HFFc6 (cell line): ENCODE results near the gene FGD6. TPM values are rescaled to one million over a fixed set of nuclear protein-coding genes. Genes with fewer than 3 reads are reported as not detected.

Experiments used
- DNase-seq: peaks from one replicate; pipeline ENCODE4 v3.0.0-alpha.2; 2018
- H3K27ac Mint-ChIP-seq: 2 replicates; pipeline ENCODE4 v1.8.0; 2020; ENCODE audit warnings: mild to moderate bottlenecking, mixed read lengths
- H3K27me3 Mint-ChIP-seq: 2 replicates; pipeline ENCODE4 v1.8.0; 2021; ENCODE audit warnings: mild to moderate bottlenecking, moderate library complexity, mixed read lengths; ENCODE audit not compliant: insufficient read depth
- H3K36me3 Mint-ChIP-seq: 2 replicates; pipeline ENCODE4 v1.8.0; 2021; ENCODE audit warnings: low read depth, mixed read lengths
- H3K4me1 Mint-ChIP-seq: 2 replicates; pipeline ENCODE4 v1.8.0; 2020; ENCODE audit warnings: low read depth, mixed read lengths
- H3K4me3 Mint-ChIP-seq: 2 replicates; pipeline ENCODE4 v1.8.0; 2020; ENCODE audit warnings: mild to moderate bottlenecking, moderate library complexity, mixed read lengths
- H3K9me3 Mint-ChIP-seq: 2 replicates; pipeline ENCODE4 v1.8.0; 2020; ENCODE audit warnings: mild to moderate bottlenecking, mixed read lengths
- CTCF ChIP-seq: fragments of 200-600 bp; sonication (generic); IDR thresholded peaks from 2 replicates; pipeline ENCODE4 v1.5.0; 2021; ENCODE audit warnings: antibody characterized with exemption, mild to moderate bottlenecking
- total RNA-seq, 6 experiments: library from RNA; stranded (reverse); fragmentation: NEBNext Ultra II Directional; extraction: Animal tissue kit (Norgen Biotek cat#: 25700); gene quantifications; 2 replicates in 1 of 6; 3 replicates in 5 of 6; pipeline ENCODE4 v1.2.3, GENCODE V29; 2021

FGD6 gene
- total RNA-seq, 6 experiments from 2014 or later, result 5.5 to 6.6 (median 6.0) TPM

- Mint-ChIP-seq H3K4me3 (no peak overlapping the region), H3K27ac (no peak overlapping the region), H3K9me3 (no peaks in the 10 kb centered on the region), H3K4me1 (peaks cover 6% of the 10 kb centered on the region), H3K27me3 (peaks cover 2% of the 10 kb centered on the region; the same call in 1 of the 2 replicates), H3K36me3 (peaks cover 5% of the 10 kb centered on the region; the same call in 1 of the 2 replicates)
- TF ChIP-seq CTCF, result no peak
- DNase-seq, result no peak
Observed at GRCh38 chr12:95124106-95124505, 93.2 kb downstream of the FGD6 start.

- no peak for TF ChIP-seq CTCF
- no peaks in the 10 kb centered on the region for H3K27me3 Mint-ChIP-seq
- peaks cover 49% of the 10 kb centered on the region for H3K4me1 Mint-ChIP-seq
- H3K27ac Mint-ChIP-seq, result peak overlapping the region; percentile 81
- H3K36me3 Mint-ChIP-seq, result peaks cover 5% of the 10 kb centered on the region
- DNase-seq, result no peak
- H3K9me3 Mint-ChIP-seq, result no peaks in the 10 kb centered on the region
- H3K4me3 Mint-ChIP-seq, result peak overlapping the region; percentile 57
Observed at GRCh38 chr12:95118788-95119179, 98.5 kb downstream of the FGD6 start.

GRCh38 chr12:95118138-95118787 is 99.0 kb downstream of the FGD6 start:
- peaks cover 5% of the 10 kb centered on the region for H3K36me3 Mint-ChIP-seq
- H3K9me3 Mint-ChIP-seq, result no peaks in the 10 kb centered on the region
- DNase-seq, result peak; percentile 76
- H3K27ac Mint-ChIP-seq, result peak overlapping the region; percentile 81
- H3K4me3 Mint-ChIP-seq, result peak overlapping the region; percentile 57
- no peak for TF ChIP-seq CTCF
- H3K4me1 Mint-ChIP-seq, result peaks cover 49% of the 10 kb centered on the region
- no peaks in the 10 kb centered on the region for H3K27me3 Mint-ChIP-seq

GRCh38 chr12:95117178-95117599 is 100.1 kb downstream of the FGD6 start:
- peak overlapping the region; percentile 73 for H3K27ac Mint-ChIP-seq
- peak; percentile 77 for DNase-seq
- no peaks in the 10 kb centered on the region for H3K9me3 Mint-ChIP-seq
- no peak overlapping the region for H3K4me3 Mint-ChIP-seq
- no peaks in the 10 kb centered on the region for H3K27me3 Mint-ChIP-seq
- peak; percentile 94 for TF ChIP-seq CTCF
- H3K4me1 Mint-ChIP-seq, result peaks cover 49% of the 10 kb centered on the region
- peaks cover 5% of the 10 kb centered on the region for H3K36me3 Mint-ChIP-seq

GRCh38 chr12:95116773-95117172 is 100.5 kb downstream of the FGD6 start:
- Mint-ChIP-seq H3K36me3 (peaks cover 5% of the 10 kb centered on the region), H3K27ac (peak overlapping the region; percentile 73), H3K27me3 (no peaks in the 10 kb centered on the region), H3K4me1 (peaks cover 49% of the 10 kb centered on the region), H3K4me3 (peak overlapping the region; percentile 1; the same call in 1 of the 2 replicates), H3K9me3 (no peaks in the 10 kb centered on the region)
- TF ChIP-seq CTCF, result no peak
- DNase-seq, result no peak
